Endodermal cell (in vitro differentiated cells): ENCODE measurements around the gene HORMAD2. TPM values are rescaled to one million over a fixed set of nuclear protein-coding genes. Genes with fewer than 3 reads are reported as not detected.

Experiments
- DNase-seq: peaks from one replicate; pipeline ENCODE4 v3.0.0-alpha.2; 2017
- H3K27ac ChIP-seq: 2 replicates; pipeline ENCODE4 v1.5.1; 2013; ENCODE audit warnings: mild to moderate bottlenecking, low read depth, low read length, moderate library complexity
- H3K27me3 ChIP-seq: 2 replicates; pipeline ENCODE4 v1.6.1; 2013; ENCODE audit warnings: mild to moderate bottlenecking, low read length, moderate library complexity; ENCODE audit not compliant: insufficient read depth, control insufficient read depth, poor library complexity, severe bottlenecking
- H3K36me3 ChIP-seq: 2 replicates; pipeline ENCODE4 v1.7.0; 2013; ENCODE audit warnings: mild to moderate bottlenecking, low read length, moderate library complexity; ENCODE audit not compliant: control insufficient read depth, insufficient read depth
- H3K4me1 ChIP-seq: one replicate; pipeline ENCODE4 v1.7.0; 2013; ENCODE audit warnings: low read length; ENCODE audit not compliant: control insufficient read depth, insufficient read depth
- H3K4me3 ChIP-seq: 2 replicates; pipeline ENCODE4 v1.5.1; 2013; ENCODE audit warnings: mild to moderate bottlenecking, low read length, moderate library complexity
- H3K9ac ChIP-seq: 2 replicates; pipeline ENCODE4 v1.6.1; 2013; ENCODE audit warnings: mild to moderate bottlenecking, low read length, moderate library complexity; ENCODE audit not compliant: poor library complexity, severe bottlenecking; ENCODE audit errors: extremely low read depth
- H3K9me3 ChIP-seq: 2 replicates; pipeline ENCODE4 v1.6.1; 2013; ENCODE audit warnings: mild to moderate bottlenecking, low read length, moderate library complexity; ENCODE audit not compliant: control insufficient read depth
- H3K27ac Mint-ChIP-seq: 2 replicates; pipeline ENCODE4 v1.8.0; 2020; ENCODE audit warnings: mixed read lengths
- H3K27me3 Mint-ChIP-seq: 2 replicates; pipeline ENCODE4 v1.8.0; 2021; ENCODE audit warnings: mild to moderate bottlenecking, mixed read lengths; ENCODE audit not compliant: insufficient read depth
- H3K36me3 Mint-ChIP-seq: 2 replicates; pipeline ENCODE4 v1.8.0; 2020; ENCODE audit warnings: low read depth, mixed read lengths
- H3K4me1 Mint-ChIP-seq: 2 replicates; pipeline ENCODE4 v1.8.0; 2020; ENCODE audit warnings: mixed read lengths
- H3K4me3 Mint-ChIP-seq: 2 replicates; pipeline ENCODE4 v1.8.0; 2020; ENCODE audit warnings: mild to moderate bottlenecking, moderate library complexity, mixed read lengths
- H3K9me3 Mint-ChIP-seq: 2 replicates; pipeline ENCODE4 v1.8.0; 2020; ENCODE audit warnings: mild to moderate bottlenecking, mixed read lengths
- CTCF ChIP-seq: fragments of 200-600 bp; sonication (generic); conservative IDR thresholded peaks from 2 replicates; pipeline ENCODE4 v1.5.0; 2021; ENCODE audit warnings: antibody characterized with exemption, mild to moderate bottlenecking
- WGBS, 2 experiments: methylation state at CpG; one replicate each; pipeline versions ENCODE4 v1.1.5 to v1.1.7; 2013; ENCODE audit warnings: missing lambda C conversion rate in 2 of 2, mixed read lengths in 1 of 2; ENCODE audit not compliant: insufficient coverage in 1 of 2, insufficient read length in 1 of 2; 5-methylcytosine and 5-hydroxymethylcytosine counted together
- total RNA-seq, 2 donors: library from RNA; stranded (reverse); fragmentation: NEBNext Ultra II Directional in 1 of 2; extraction: Animal tissue kit (Norgen Biotek cat#: 25700) in 1 of 2; gene quantifications; 2 replicates in 1 of 2; 3 replicates in 1 of 2; pipeline ENCODE4 v1.2.1, GENCODE V29; 2021

HORMAD2 gene
- total RNA-seq, 2 donors from 2014 or later, result 0.55 TPM; not detected in 1

GRCh38 chr22:30219668-30220278 is 139.5 kb downstream of the HORMAD2 start:
- Mint-ChIP-seq H3K36me3 (no peaks in the 10 kb centered on the region), H3K27ac (no peak overlapping the region)
- TF ChIP-seq CTCF, result no peak

GRCh38 chr22:30220338-30221012 is 140.2 kb downstream of the HORMAD2 start:
- H3K27me3 ChIP-seq, result no peaks in the 10 kb centered on the region
- WGBS, 2 experiments, result 86 to 95% methylated on average over 4 to 7 of the region's 7 CpGs
- no peaks in the 10 kb centered on the region for H3K36me3 Mint-ChIP-seq
- H3K4me3 Mint-ChIP-seq, result no peak overlapping the region
- no peak overlapping the region for H3K27ac Mint-ChIP-seq
- no peaks in the 10 kb centered on the region for H3K36me3 ChIP-seq
- no peak overlapping the region for H3K9ac ChIP-seq
- no peak overlapping the region for H3K27ac ChIP-seq
- peaks cover 6% of the 10 kb centered on the region for H3K27me3 Mint-ChIP-seq
- TF ChIP-seq CTCF, result no peak
- H3K4me1 Mint-ChIP-seq, result no peaks in the 10 kb centered on the region
- H3K4me1 ChIP-seq, result no peaks in the 10 kb centered on the region
- no peaks in the 10 kb centered on the region for H3K9me3 ChIP-seq
- no peak for DNase-seq
- no peak overlapping the region for H3K4me3 ChIP-seq
- H3K9me3 Mint-ChIP-seq, result no peaks in the 10 kb centered on the region

More at GRCh38 chr22:30219668-30220278, 139.5 kb downstream of the HORMAD2 start:
- H3K27me3 ChIP-seq, result no peaks in the 10 kb centered on the region
- H3K4me3 ChIP-seq, result no peak overlapping the region
- H3K4me1 ChIP-seq, result no peaks in the 10 kb centered on the region
- H3K4me3 Mint-ChIP-seq, result no peak overlapping the region
- no peak for DNase-seq
- peaks cover 3% of the 10 kb centered on the region for H3K4me1 Mint-ChIP-seq
- no peak overlapping the region for H3K9ac ChIP-seq
- no peaks in the 10 kb centered on the region for H3K36me3 ChIP-seq
- H3K9me3 ChIP-seq, result no peaks in the 10 kb centered on the region
- no peaks in the 10 kb centered on the region for H3K9me3 Mint-ChIP-seq
- H3K27me3 Mint-ChIP-seq, result peaks cover 6% of the 10 kb centered on the region
- no peak overlapping the region for H3K27ac ChIP-seq

GRCh38 chr22:30221121-30221992 is 141.1 kb downstream of the HORMAD2 start:
- no peaks in the 10 kb centered on the region for H3K9me3 Mint-ChIP-seq
- H3K4me1 Mint-ChIP-seq, result no peaks in the 10 kb centered on the region
- Histone ChIP-seq H3K36me3 (no peaks in the 10 kb centered on the region), H3K27ac (no peak overlapping the region), H3K9me3 (no peaks in the 10 kb centered on the region), H3K4me3 (no peak overlapping the region), H3K4me1 (no peaks in the 10 kb centered on the region), H3K27me3 (no peaks in the 10 kb centered on the region), H3K9ac (no peak overlapping the region)
- 92 to 93% methylated on average over 20 to 26 of the region's 26 CpGs for WGBS, 2 experiments
- no peak for TF ChIP-seq CTCF
- no peak overlapping the region for H3K4me3 Mint-ChIP-seq
- no peaks in the 10 kb centered on the region for H3K36me3 Mint-ChIP-seq
- H3K27ac Mint-ChIP-seq, result no peak overlapping the region
- no peak for DNase-seq
- H3K27me3 Mint-ChIP-seq, result peaks cover 5% of the 10 kb centered on the region
